ENCODE results near the gene CCDC85A.
A peak's percentile ranks its signal among the peaks of the same experiment; 100 is the strongest.

The CCDC85A gene

GRCh38 chr2:56198936-56199335 is 15.1 kb downstream of the CCDC85A start:
- no peaks in the 10 kb centered on the region for H3K36me3 Mint-ChIP-seq (ENCODE audit: low read depth)
- peaks cover 15% of the 10 kb centered on the region for H3K4me1 Mint-ChIP-seq
- no peak overlapping the region for H3K4me3 Mint-ChIP-seq
- no peaks in the 10 kb centered on the region for H3K27me3 Mint-ChIP-seq (ENCODE audit: low read depth)
- TF ChIP-seq CTCF (IDR thresholded peaks at IDR 0.05; ENCODE audit: unreplicated experiment in 3 of 3) = no peak
- no peak overlapping the region for H3K27ac Mint-ChIP-seq
- H3K9me3 Mint-ChIP-seq = no peaks in the 10 kb centered on the region

GRCh38 chr2:56199492-56199891 is 15.7 kb downstream of the CCDC85A start:
- Mint-ChIP-seq H3K4me3 (no peak overlapping the region), H3K9me3 (no peaks in the 10 kb centered on the region), H3K27me3 (ENCODE audit: low read depth) (no peaks in the 10 kb centered on the region), H3K4me1 (peaks cover 15% of the 10 kb centered on the region), H3K36me3 (ENCODE audit: low read depth) (no peaks in the 10 kb centered on the region), H3K27ac (no peak overlapping the region)
- no peak for TF ChIP-seq CTCF (IDR thresholded peaks at IDR 0.05; ENCODE audit: unreplicated experiment in 3 of 3)

GRCh38 chr2:56202381-56203121 is 18.8 kb downstream of the CCDC85A start:
- Mint-ChIP-seq H3K9me3 (peaks cover 3% of the 10 kb centered on the region), H3K4me1 (peaks cover 15% of the 10 kb centered on the region), H3K27me3 (ENCODE audit: low read depth) (no peaks in the 10 kb centered on the region), H3K27ac (no peak overlapping the region), H3K4me3 (no peak overlapping the region), H3K36me3 (ENCODE audit: low read depth) (peaks cover 6% of the 10 kb centered on the region)
- no peak for TF ChIP-seq CTCF (IDR thresholded peaks at IDR 0.05; ENCODE audit: unreplicated experiment in 3 of 3)

GRCh38 chr2:56204556-56204955 is 20.8 kb downstream of the CCDC85A start:
- no peaks in the 10 kb centered on the region for H3K27me3 Mint-ChIP-seq (ENCODE audit: low read depth)
- peaks cover 3% of the 10 kb centered on the region for H3K9me3 Mint-ChIP-seq

GRCh38 chr2:56206250-56206649 is 22.5 kb downstream of the CCDC85A start:
- H3K9me3 Mint-ChIP-seq = peaks cover 3% of the 10 kb centered on the region
- peaks cover 3% of the 10 kb centered on the region for H3K4me1 Mint-ChIP-seq
- no peak overlapping the region for H3K4me3 Mint-ChIP-seq
- H3K36me3 Mint-ChIP-seq (ENCODE audit: low read depth) = peaks cover 6% of the 10 kb centered on the region
- no peak overlapping the region for H3K27ac Mint-ChIP-seq
- no peaks in the 10 kb centered on the region for H3K27me3 Mint-ChIP-seq (ENCODE audit: low read depth)
- no peak for TF ChIP-seq CTCF (IDR thresholded peaks at IDR 0.05; ENCODE audit: unreplicated experiment in 3 of 3)

More at GRCh38 chr2:56204556-56204955, 20.8 kb downstream of the CCDC85A start:
- no peak for TF ChIP-seq CTCF (IDR thresholded peaks at IDR 0.05; ENCODE audit: unreplicated experiment in 3 of 3)
- Mint-ChIP-seq H3K36me3 (ENCODE audit: low read depth) (peaks cover 6% of the 10 kb centered on the region), H3K4me3 (no peak overlapping the region), H3K4me1 (peaks cover 10% of the 10 kb centered on the region), H3K27ac (no peak overlapping the region)

- peaks cover 6% of the 10 kb centered on the region for H3K36me3 Mint-ChIP-seq (ENCODE audit: low read depth)
- no peaks in the 10 kb centered on the region for H3K4me1 Mint-ChIP-seq
- H3K27ac Mint-ChIP-seq = peak overlapping the region in 1 of 3 experiments; percentile 45
- no peak overlapping the region for H3K4me3 Mint-ChIP-seq
- peaks cover 3% of the 10 kb centered on the region for H3K9me3 Mint-ChIP-seq
- H3K27me3 Mint-ChIP-seq (ENCODE audit: low read depth) = no peaks in the 10 kb centered on the region
- TF ChIP-seq CTCF (IDR thresholded peaks at IDR 0.05; ENCODE audit: unreplicated experiment in 3 of 3) = no peak
Measured at GRCh38 chr2:56207760-56208159, 24.0 kb downstream of the CCDC85A start.
